AG09319 (cell line): ENCODE data around the gene CDC37L1.
"Not testable (repeated sequence)": the region's sequence is repeated elsewhere in the genome, so short reads cannot be mapped to it uniquely, and the experiment has no call there.

Experiments
- DNase-seq: peaks from one replicate; pipeline ENCODE4 v3.0.0-alpha.2; 2010; ENCODE audit warnings: low read depth; ENCODE audit errors: extremely low read depth
- TF ChIP-seq, protein P1 (sequence below): IDR thresholded peaks from 2 replicates; pipeline ENCODE4 v1.5.1; 2011; ENCODE audit warnings: low read depth, mild to moderate bottlenecking, inconsistent platforms, low read length, moderate library complexity

CDC37L1 gene

DNA sequence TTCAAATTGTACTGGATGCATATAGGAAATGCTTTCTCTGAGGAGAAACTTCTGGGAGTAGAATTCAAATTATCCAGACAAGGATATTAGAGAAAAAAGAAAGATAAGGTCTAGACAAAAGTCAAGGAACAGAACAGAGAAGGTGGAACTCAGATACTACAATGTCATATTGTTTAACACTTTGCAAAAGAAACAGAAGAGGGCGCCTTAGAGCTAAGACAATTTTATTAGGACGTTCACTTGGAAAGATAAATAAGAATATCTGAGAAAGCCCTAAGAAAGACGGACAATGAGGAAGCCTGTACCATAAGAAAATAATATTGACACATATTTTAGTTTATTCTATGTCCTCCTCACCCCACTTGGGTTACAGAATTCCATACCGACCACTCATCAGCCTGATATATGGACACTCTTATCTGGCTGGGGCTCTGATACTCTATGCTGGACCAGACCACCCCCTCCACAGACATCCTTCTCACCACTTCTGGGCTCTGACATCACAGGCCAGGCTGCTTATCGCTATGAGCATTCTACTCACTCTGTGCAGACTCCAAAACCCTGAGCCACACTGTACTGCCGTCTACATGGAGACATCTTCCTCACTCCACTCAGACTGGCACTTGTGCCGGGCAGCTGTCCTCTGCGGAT lies 70.8 kb downstream of the CDC37L1 start:
- no peak for DNase-seq
- TF ChIP-seq, protein P1, sequence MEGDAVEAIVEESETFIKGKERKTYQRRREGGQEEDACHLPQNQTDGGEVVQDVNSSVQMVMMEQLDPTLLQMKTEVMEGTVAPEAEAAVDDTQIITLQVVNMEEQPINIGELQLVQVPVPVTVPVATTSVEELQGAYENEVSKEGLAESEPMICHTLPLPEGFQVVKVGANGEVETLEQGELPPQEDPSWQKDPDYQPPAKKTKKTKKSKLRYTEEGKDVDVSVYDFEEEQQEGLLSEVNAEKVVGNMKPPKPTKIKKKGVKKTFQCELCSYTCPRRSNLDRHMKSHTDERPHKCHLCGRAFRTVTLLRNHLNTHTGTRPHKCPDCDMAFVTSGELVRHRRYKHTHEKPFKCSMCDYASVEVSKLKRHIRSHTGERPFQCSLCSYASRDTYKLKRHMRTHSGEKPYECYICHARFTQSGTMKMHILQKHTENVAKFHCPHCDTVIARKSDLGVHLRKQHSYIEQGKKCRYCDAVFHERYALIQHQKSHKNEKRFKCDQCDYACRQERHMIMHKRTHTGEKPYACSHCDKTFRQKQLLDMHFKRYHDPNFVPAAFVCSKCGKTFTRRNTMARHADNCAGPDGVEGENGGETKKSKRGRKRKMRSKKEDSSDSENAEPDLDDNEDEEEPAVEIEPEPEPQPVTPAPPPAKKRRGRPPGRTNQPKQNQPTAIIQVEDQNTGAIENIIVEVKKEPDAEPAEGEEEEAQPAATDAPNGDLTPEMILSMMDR: peak; percentile 60

DNA sequence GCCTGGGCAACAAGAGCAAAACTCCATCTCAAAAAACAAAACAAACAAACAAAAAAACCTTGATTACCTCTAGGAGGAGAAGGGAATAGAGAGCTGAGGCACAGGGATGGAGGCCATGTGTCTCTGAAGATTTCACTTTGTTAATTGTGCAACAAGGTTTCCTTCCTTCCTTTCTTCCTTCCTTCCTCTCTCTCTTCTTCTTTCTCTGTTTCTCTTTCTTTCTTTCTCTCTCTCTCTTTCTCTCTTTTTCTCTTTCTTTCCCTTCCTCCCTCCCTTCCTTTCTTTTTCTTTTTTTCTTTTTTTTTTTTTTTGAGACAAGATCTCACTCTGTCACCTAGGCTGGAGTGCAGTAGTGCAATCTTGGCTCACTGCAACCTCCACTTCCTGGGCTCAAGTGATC lies 75.2 kb downstream of the CDC37L1 start:
- not testable (repeated sequence) for DNase-seq

DNA sequence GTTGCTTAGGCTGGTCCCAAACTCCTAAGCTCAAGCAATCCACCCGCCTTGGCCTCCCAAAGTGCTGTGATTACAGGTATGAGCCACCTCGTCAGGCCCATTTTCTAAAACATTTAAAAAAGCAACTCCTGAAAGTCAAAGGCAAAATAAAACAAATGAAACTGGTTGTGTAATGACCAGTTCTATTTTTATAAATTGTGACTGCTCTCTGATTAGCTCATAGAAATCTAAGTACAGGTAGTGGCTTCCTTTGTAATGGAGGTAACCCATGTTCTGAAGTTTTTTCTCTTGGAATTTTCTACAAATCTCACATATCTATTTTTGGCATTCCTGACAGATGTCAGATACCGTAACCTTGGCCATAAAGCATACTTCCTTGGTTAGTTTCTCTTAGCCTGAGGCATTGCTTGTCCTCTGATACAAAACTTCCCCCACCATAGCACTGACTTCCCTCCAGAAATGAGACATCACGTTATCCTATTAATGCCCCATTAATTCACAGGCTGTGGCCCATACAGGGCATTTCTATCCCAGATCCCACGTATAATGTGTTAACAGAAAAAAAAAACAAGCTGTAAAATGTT lies 75.7 kb downstream of the CDC37L1 start:
- DNase-seq: no peak
- TF ChIP-seq, protein P1: no peak

DNA sequence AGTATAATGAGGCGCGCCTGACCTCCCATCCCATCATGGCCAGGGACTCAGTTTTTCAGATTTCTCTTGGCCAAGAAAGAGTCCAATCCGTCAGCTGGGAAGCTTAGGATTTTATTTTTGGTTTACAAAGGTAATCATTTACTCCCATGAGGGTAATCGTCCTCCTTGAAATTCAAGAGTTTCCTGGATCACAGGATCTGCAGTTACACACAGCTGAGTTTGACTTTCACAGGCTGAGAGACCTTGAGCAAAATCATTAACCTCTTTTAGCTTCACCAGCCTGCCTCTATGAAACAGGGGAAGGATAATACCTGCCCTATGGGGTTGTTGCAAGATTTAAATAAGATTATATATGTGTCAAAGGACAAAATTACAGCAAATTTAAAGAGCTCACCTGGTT lies 77.1 kb downstream of the CDC37L1 start:
- TF ChIP-seq, protein P1: no peak
- DNase-seq: no peak
